H1 (cell line): ENCODE data around the gene SLC25A47. TPM values are rescaled to one million over a fixed set of nuclear protein-coding genes. Genes with fewer than 3 reads are reported as not detected.

Source experiments
- CTCF ChIA-PET: fragments of 300-600 bp; sonication (Branson Sonifier 250); formaldehyde crosslinking; loops from one replicate; lab custom pipeline; 2021; ENCODE audit not compliant: partially characterized antibody; lab: Charles Lee
- POLR2A ChIA-PET: fragments of 300-600 bp; sonication (Branson Sonifier 250); formaldehyde crosslinking; loops from one replicate; lab custom pipeline; 2021; ENCODE audit warnings: inconsistent platforms; ENCODE audit not compliant: partially characterized antibody; lab: Charles Lee
- DNase-seq, 2 experiments: peaks; one replicate each; pipeline versions ENCODE4 v3.0.0 to v3.0.0-alpha.2; 2010 to 2022; ENCODE audit warnings: low spot score in 2 of 2, low read depth in 1 of 2, mixed read lengths in 1 of 2
- FAIRE-seq: peaks from 2 replicates; lab custom pipeline; 2011; peaks lifted over from hg19 to GRCh38; lab: Jason Lieb, UNC
- H2AFZ ChIP-seq: 2 replicates; pipeline ENCODE4 v1.8.1; 2012; ENCODE audit warnings: low read length, inconsistent platforms
- H2AK5ac ChIP-seq: 2 replicates; pipeline ENCODE4 v1.6.1; 2013; ENCODE audit warnings: low read depth, low read length
- H2BK120ac ChIP-seq: replicated peaks from 2 replicates; pipeline ENCODE3; 2013; ENCODE audit warnings: low read depth, low read length, inconsistent platforms
- H2BK12ac ChIP-seq: 2 replicates; pipeline ENCODE4 v1.6.1; 2013; ENCODE audit warnings: low read depth, low read length
- H2BK15ac ChIP-seq: 2 replicates; pipeline ENCODE4 v1.6.1; 2013; ENCODE audit warnings: low read length
- H2BK20ac ChIP-seq: 2 replicates; pipeline ENCODE4 v1.6.1; 2013; ENCODE audit warnings: low read length
- H2BK5ac ChIP-seq: 2 replicates; pipeline ENCODE4 v1.6.1; 2013; ENCODE audit warnings: low read depth, low read length
- H3K14ac ChIP-seq: 2 replicates; pipeline ENCODE4 v1.6.1; 2013; ENCODE audit warnings: inconsistent platforms; ENCODE audit not compliant: insufficient read length
- H3K18ac ChIP-seq: 2 replicates; pipeline ENCODE4 v1.6.1; 2013; ENCODE audit warnings: low read length; ENCODE audit errors: extremely low read depth
- H3K23ac ChIP-seq: 2 replicates; pipeline ENCODE4 v1.6.1; 2013; ENCODE audit warnings: inconsistent platforms; ENCODE audit not compliant: insufficient read length
- H3K23me2 ChIP-seq: 2 replicates; pipeline ENCODE4 v1.6.1; 2013; ENCODE audit warnings: low read depth, low read length
- H3K27ac ChIP-seq: 2 replicates; pipeline ENCODE4 v1.6.1; 2011; ENCODE audit warnings: low read depth, low read length, inconsistent platforms
- H3K27me3 ChIP-seq, 4 experiments: replicated peaks in 1 of 4; 1 replicate in 1 of 4; 2 replicates in 3 of 4; pipeline versions ENCODE4 v1.6.1 to v1.8.1; 2011 to 2013; ENCODE audit warnings: low read length in 3 of 4, mild to moderate bottlenecking in 3 of 4, inconsistent platforms in 2 of 4, mixed read lengths in 2 of 4, moderate library complexity in 1 of 4; ENCODE audit not compliant: control insufficient read depth in 3 of 4, insufficient read depth in 3 of 4; ENCODE audit errors: extremely low read depth in 1 of 4
- H3K36me3 ChIP-seq, 4 experiments: 2 replicates each; pipeline versions ENCODE4 v1.6.1 to v1.8.1; 2011 to 2013; ENCODE audit warnings: mild to moderate bottlenecking in 4 of 4, low read length in 3 of 4, moderate library complexity in 2 of 4, control low read depth in 1 of 4, inconsistent platforms in 1 of 4; ENCODE audit not compliant: insufficient read depth in 4 of 4, control insufficient read depth in 2 of 4
- H3K4ac ChIP-seq: replicated peaks from 2 replicates; pipeline ENCODE3; 2013; ENCODE audit warnings: low read length, low read depth, mixed read lengths, inconsistent platforms; ENCODE audit not compliant: insufficient read length
- H3K4me1 ChIP-seq, 4 experiments: replicated peaks in 1 of 4; 1 replicate in 1 of 4; 2 replicates in 3 of 4; pipeline versions ENCODE4 v1.6.1 to v1.8.1; 2011 to 2013; ENCODE audit warnings: low read length in 3 of 4, inconsistent platforms in 2 of 4, mixed read lengths in 1 of 4; ENCODE audit not compliant: insufficient read depth in 4 of 4, control insufficient read depth in 3 of 4
- H3K4me2 ChIP-seq, 2 experiments: 2 replicates each; pipeline versions ENCODE4 v1.6.1 to v1.8.1; 2011 to 2013; ENCODE audit warnings: low read depth in 2 of 2, low read length in 2 of 2, control low read depth in 1 of 2, inconsistent platforms in 1 of 2, mild to moderate bottlenecking in 1 of 2; ENCODE audit not compliant: insufficient read depth in 1 of 2
- H3K4me3 ChIP-seq, 4 experiments: fragments of 200-600, 300-600 bp in 1 of 4; sonication (generic), shearing (Covaris generic), sonication (Bioruptor Twin) in 1 of 4; 2 replicates each; pipeline versions ENCODE4 v1.5.1 to v1.8.1; 2011 to 2016; ENCODE audit warnings: low read length in 4 of 4, low read depth in 3 of 4, control low read depth in 2 of 4, inconsistent platforms in 2 of 4, mild to moderate bottlenecking in 2 of 4, mixed read lengths in 1 of 4, moderate library complexity in 1 of 4; ENCODE audit not compliant: insufficient read depth in 2 of 4; ENCODE audit errors: extremely low read depth in 1 of 4
- H3K56ac ChIP-seq: replicated peaks from 2 replicates; pipeline ENCODE3; 2013; ENCODE audit warnings: low read depth, mild to moderate bottlenecking, mixed read lengths, low read length, inconsistent platforms; ENCODE audit not compliant: insufficient read length
- H3K79me1 ChIP-seq: 2 replicates; pipeline ENCODE4 v1.6.1; 2013; ENCODE audit warnings: low read depth, low read length, control low read depth
- H3K79me2 ChIP-seq, 2 experiments: 2 replicates each; pipeline versions ENCODE4 v1.6.1 to v1.8.1; 2012 to 2013; ENCODE audit warnings: low read length in 2 of 2, mild to moderate bottlenecking in 2 of 2, inconsistent platforms in 1 of 2; ENCODE audit not compliant: insufficient read depth in 2 of 2, control insufficient read depth in 1 of 2
- H3K9ac ChIP-seq, 4 experiments: replicated peaks in 1 of 4; 1 replicate in 1 of 4; 2 replicates in 3 of 4; pipeline versions ENCODE4 v1.6.1 to v1.8.1; 2011 to 2013; ENCODE audit warnings: low read depth in 3 of 4, low read length in 3 of 4, control low read depth in 2 of 4, mild to moderate bottlenecking in 2 of 4, moderate library complexity in 2 of 4, inconsistent platforms in 1 of 4; ENCODE audit errors: extremely low read depth in 1 of 4
- H3K9me3 ChIP-seq, 2 experiments: 2 replicates each; pipeline versions ENCODE4 v1.6.1 to v1.8.1; 2012 to 2013; ENCODE audit warnings: mild to moderate bottlenecking in 2 of 2, moderate library complexity in 2 of 2, control low read depth in 1 of 2, inconsistent platforms in 1 of 2, low read depth in 1 of 2, low read length in 1 of 2, mixed read lengths in 1 of 2; ENCODE audit not compliant: insufficient read depth in 2 of 2
- H4K20me1 ChIP-seq, 2 experiments: replicated peaks in 1 of 2; 2 replicates each; pipeline versions ENCODE3 to v1.8.1; 2011 to 2013; ENCODE audit warnings: inconsistent platforms in 2 of 2, low read length in 2 of 2, mild to moderate bottlenecking in 1 of 2; ENCODE audit not compliant: insufficient read depth in 2 of 2, control insufficient read depth in 1 of 2
- H4K5ac ChIP-seq: 2 replicates; pipeline ENCODE4 v1.6.1; 2013; ENCODE audit warnings: low read length, low read depth, mixed read lengths, inconsistent platforms; ENCODE audit not compliant: insufficient read length
- H4K8ac ChIP-seq: 2 replicates; pipeline ENCODE4 v1.8.0; 2013; ENCODE audit warnings: mild to moderate bottlenecking, moderate library complexity, low read length, inconsistent platforms; ENCODE audit not compliant: insufficient read depth; ENCODE audit errors: extremely low read depth
- H4K91ac ChIP-seq: replicated peaks from 2 replicates; pipeline ENCODE3; 2013; ENCODE audit warnings: low read length, mixed read lengths, inconsistent platforms; ENCODE audit not compliant: insufficient read length
- EGR1 ChIP-seq: IDR thresholded peaks from 2 replicates; pipeline ENCODE4 v1.6.1; 2011; ENCODE audit warnings: low read depth, low read length, borderline replicate concordance
- EP300 ChIP-seq, 2 experiments: IDR thresholded peaks; 1 replicate in 1 of 2; 2 replicates in 1 of 2; pipeline ENCODE4 v1.6.1; 2011 to 2012; ENCODE audit warnings: low read depth in 2 of 2, low read length in 2 of 2, mild to moderate bottlenecking in 2 of 2, borderline replicate concordance in 1 of 2, inconsistent platforms in 1 of 2, moderate library complexity in 1 of 2
- POLR2A ChIP-seq, 2 experiments: IDR thresholded peaks; 1 replicate in 1 of 2; 2 replicates in 1 of 2; pipeline ENCODE4 v1.6.1; 2011; ENCODE audit warnings: low read depth in 2 of 2, low read length in 2 of 2, mild to moderate bottlenecking in 2 of 2; ENCODE audit errors: control extremely low read depth in 1 of 2
- POLR2AphosphoS5 ChIP-seq: IDR thresholded peaks from 2 replicates; pipeline ENCODE4 v1.6.1; 2011; ENCODE audit warnings: low read depth, low read length
- SIX5 ChIP-seq: IDR thresholded peaks from 2 replicates; pipeline ENCODE4 v1.6.1; 2011; ENCODE audit warnings: mild to moderate bottlenecking, low read depth, low read length
- SRF ChIP-seq: IDR thresholded peaks from 2 replicates; pipeline ENCODE4 v1.6.1; 2011; ENCODE audit warnings: mild to moderate bottlenecking, low read depth, low read length, moderate library complexity
- TBP ChIP-seq: IDR thresholded peaks from 2 replicates; pipeline ENCODE4 v1.6.1; 2011; ENCODE audit warnings: low read depth, low read length, improper control_type of control experiment
- WGBS, 2 experiments: shearing (Covaris generic) in 1 of 2; methylation state at CpG; one replicate each; pipeline versions ENCODE4 v1.1.6 to v1.1.7; 2013 to 2015; ENCODE audit warnings: low lambda C conversion rate in 2 of 2, mixed read lengths in 2 of 2, inconsistent platforms in 1 of 2, low coverage in 1 of 2, missing lambda C conversion rate in 1 of 2; ENCODE audit not compliant: insufficient replicate concordance in 2 of 2, insufficient coverage in 1 of 2, insufficient read length in 1 of 2; ENCODE audit errors: extremely low coverage in 1 of 2, missing lambda C conversion rate in 1 of 2; 5-methylcytosine and 5-hydroxymethylcytosine counted together
- polyA plus RNA-seq, 7 experiments: library from polyadenylated mRNA; depleted of rRNA in 3 of 7; stranded (reverse) in 5 of 7; unstranded in 2 of 7; fragments of >200 nt in 5 of 7; fragments of 200-250 nt in 2 of 7; gene quantifications; 1 replicate in 5 of 7; 2 replicates in 1 of 7; 4 replicates in 1 of 7; pipeline versions ENCODE4 v1.2.1 to v1.2.3, GENCODE V29; 2011 to 2013; ENCODE audit warnings: missing spikeins in 2 of 7, mixed read lengths in 2 of 7
- total RNA-seq: library from RNA; stranded (reverse); fragmentation: NEBNext Ultra II Directional; extraction: Animal tissue kit (Norgen Biotek cat#: 25700); gene quantifications from 2 replicates; pipeline ENCODE4 v1.2.1, GENCODE V29; 2021
- TF ChIP-seq, protein P1 (sequence below): IDR thresholded peaks from 2 replicates; pipeline ENCODE4 v1.6.1; 2012; ENCODE audit warnings: inconsistent platforms
- TF ChIP-seq, protein P2 (sequence below), 3 experiments: IDR thresholded peaks; 1 replicate in 2 of 3; 2 replicates in 1 of 3; pipeline versions ENCODE4 v1.5.1 to v1.6.1; 2011; ENCODE audit warnings: low read length in 3 of 3, mild to moderate bottlenecking in 3 of 3, inconsistent platforms in 2 of 3, low read depth in 1 of 3, moderate library complexity in 1 of 3; ENCODE audit not compliant: insufficient read depth in 1 of 3; ENCODE audit errors: control extremely low read depth in 1 of 3

The SLC25A47 gene
- total and polyA plus RNA-seq, 2 of the 8 experiments (the other 6 are each of a cell fraction or from before 2014, with no cell fraction given), result not detected

DNA sequence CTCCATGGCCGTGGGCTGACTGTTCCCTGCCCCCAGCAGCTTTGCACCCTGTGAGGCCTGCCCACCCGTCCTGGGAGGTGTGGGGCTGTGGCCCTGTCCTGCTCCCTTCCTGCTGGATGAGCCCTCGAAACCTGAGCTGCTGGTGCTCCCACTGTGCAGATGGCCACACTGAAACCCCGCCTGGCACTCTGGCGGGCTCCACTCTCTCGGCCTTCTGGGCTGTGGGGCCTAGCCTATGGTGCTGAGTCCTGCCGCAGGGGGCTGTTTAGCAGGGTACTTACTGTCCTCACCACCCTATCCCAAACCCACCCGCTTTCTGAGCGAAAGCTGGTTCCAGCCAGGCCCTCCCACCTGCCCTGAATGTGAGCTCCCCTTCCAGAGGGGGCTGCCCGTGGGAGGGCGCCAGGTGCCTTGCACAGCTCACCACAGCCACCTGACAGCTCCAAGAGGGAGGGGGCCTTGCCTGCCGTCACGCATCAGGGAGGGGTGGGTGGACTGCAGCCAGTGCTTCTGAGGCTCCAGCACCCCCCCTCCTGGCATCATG, 7.3 kb downstream of the SLC25A47 start:
- Histone ChIP-seq H3K27ac (no peak overlapping the region), H2BK20ac (no peak overlapping the region), H3K23ac (no peak overlapping the region), H3K18ac (no peak overlapping the region), H3K79me1 (no peaks in the 10 kb centered on the region), H3K36me3 (peaks cover 0 to 14% (median 4%) of the 10 kb centered on the region in 4 experiments; a peak in 5 of 8 replicates), H3K4ac (no peak overlapping the region), H3K4me1 (0 out of 7 replicates have a peak, but pooled peaks cover 0 to 4% (median 0%) of the 10 kb centered on the region in 4 experiments), H3K4me3 (no peak overlapping the region), H4K91ac (no peak overlapping the region), H3K27me3 (no peaks in the 10 kb centered on the region), H3K56ac (no peak overlapping the region), H4K5ac (no peak overlapping the region), H2BK15ac (no peak overlapping the region), H2AFZ (no peak overlapping the region), H3K14ac (no peak overlapping the region), H3K9ac (no peak overlapping the region), H2BK120ac (no peak overlapping the region), H2AK5ac (no peak overlapping the region), H2BK5ac (no peak overlapping the region), H2BK12ac (no peak overlapping the region), H3K4me2 (no peak overlapping the region), H3K79me2 (no peaks in the 10 kb centered on the region), H4K20me1 (peaks cover 0 to 4% of the 10 kb centered on the region in 2 experiments), H3K23me2 (no peaks in the 10 kb centered on the region), H3K9me3 (no peaks in the 10 kb centered on the region), H4K8ac (no peak overlapping the region; the same call in 1 of the 2 replicates)
- TF ChIP-seq SRF (no peak), POLR2A (IDR thresholded peaks at IDR 0.05; ENCODE audit: control extremely low read depth in 1 of 2, low read depth in 2 of 2, low read length in 2 of 2) (no peak), EGR1 (no peak), EP300 (IDR thresholded peaks at IDR 0.05; ENCODE audit: borderline replicate concordance in 1 of 2, low read depth in 2 of 2, low read length in 2 of 2) (no peak), POLR2AphosphoS5 (no peak), TBP (no peak), SIX5 (no peak)
- TF ChIP-seq, protein P1, sequence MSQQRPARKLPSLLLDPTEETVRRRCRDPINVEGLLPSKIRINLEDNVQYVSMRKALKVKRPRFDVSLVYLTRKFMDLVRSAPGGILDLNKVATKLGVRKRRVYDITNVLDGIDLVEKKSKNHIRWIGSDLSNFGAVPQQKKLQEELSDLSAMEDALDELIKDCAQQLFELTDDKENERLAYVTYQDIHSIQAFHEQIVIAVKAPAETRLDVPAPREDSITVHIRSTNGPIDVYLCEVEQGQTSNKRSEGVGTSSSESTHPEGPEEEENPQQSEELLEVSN, result no peak
- TF ChIP-seq, protein P2, sequence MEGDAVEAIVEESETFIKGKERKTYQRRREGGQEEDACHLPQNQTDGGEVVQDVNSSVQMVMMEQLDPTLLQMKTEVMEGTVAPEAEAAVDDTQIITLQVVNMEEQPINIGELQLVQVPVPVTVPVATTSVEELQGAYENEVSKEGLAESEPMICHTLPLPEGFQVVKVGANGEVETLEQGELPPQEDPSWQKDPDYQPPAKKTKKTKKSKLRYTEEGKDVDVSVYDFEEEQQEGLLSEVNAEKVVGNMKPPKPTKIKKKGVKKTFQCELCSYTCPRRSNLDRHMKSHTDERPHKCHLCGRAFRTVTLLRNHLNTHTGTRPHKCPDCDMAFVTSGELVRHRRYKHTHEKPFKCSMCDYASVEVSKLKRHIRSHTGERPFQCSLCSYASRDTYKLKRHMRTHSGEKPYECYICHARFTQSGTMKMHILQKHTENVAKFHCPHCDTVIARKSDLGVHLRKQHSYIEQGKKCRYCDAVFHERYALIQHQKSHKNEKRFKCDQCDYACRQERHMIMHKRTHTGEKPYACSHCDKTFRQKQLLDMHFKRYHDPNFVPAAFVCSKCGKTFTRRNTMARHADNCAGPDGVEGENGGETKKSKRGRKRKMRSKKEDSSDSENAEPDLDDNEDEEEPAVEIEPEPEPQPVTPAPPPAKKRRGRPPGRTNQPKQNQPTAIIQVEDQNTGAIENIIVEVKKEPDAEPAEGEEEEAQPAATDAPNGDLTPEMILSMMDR (IDR thresholded peaks at IDR 0.05; ENCODE audit: control extremely low read depth in 1 of 3, insufficient read depth in 1 of 3, low read depth in 1 of 3, low read length in 3 of 3), result no peak
- no peak for FAIRE-seq
- 80% methylated on average over 12 of the region's 13 CpGs; no CpG with 5 or more reads in 1 of the 2 experiments for WGBS, 2 experiments
- DNase-seq, result no peak
- ChIA-PET CTCF (interaction anchor here (0.8 to 2.7 kb wide), 7 partner anchors 8 to 49 kb away, joined by 3 to 8 read pairs (median 3); partner anchors contain the start of gene SLC25A47), POLR2A (interaction anchor here (0.7 to 14.6 kb wide), 13 partner anchors 8 to 52 kb away, joined by 3 to 129 read pairs (median 5); a partner anchor contains a TSS)
